SKM-1 (cell line): Measurements from ENCODE around the gene WDR76.
"Not testable (repeated sequence)": the region's sequence is repeated elsewhere in the genome, so short reads cannot be mapped to it uniquely, and the experiment has no call there.

Experiments
- DNase-seq: peaks from one replicate; lab custom pipeline; 2025; ENCODE audit not compliant: unreplicated experiment; lab: John Stamatoyannopoulos, UW

The WDR76 gene

GRCh38 chr15:43826508-43827341, at the start of gene WDR76:
WDR76 (plus strand) TSS chr15:43827002; CDS start chr15:43827033, 31 bp downstream.
- DNase-seq = peak; percentile 93

- DNase-seq = peak; percentile 69
Observed at GRCh38 chr15:43777267-43777914, 49.4 kb upstream of the WDR76 start.

- no peak for DNase-seq
Observed at GRCh38 chr15:43779016-43779415, 47.8 kb upstream of the WDR76 start.

GRCh38 chr15:43789409-43789808, 37.4 kb upstream of the WDR76 start:
- DNase-seq = no peak

GRCh38 chr15:43791993-43792760, 34.6 kb upstream of the WDR76 start, which contains the start of gene SERF2:
SERF2 (plus strand) TSS chr15:43792320; CDS start chr15:43792377, 57 bp downstream.
- peak; percentile 93 for DNase-seq

GRCh38 chr15:43792761-43793476, 33.9 kb upstream of the WDR76 start:
- DNase-seq = no peak

GRCh38 chr15:43793647-43794046, 33.2 kb upstream of the WDR76 start:
- no peak for DNase-seq

- no peak for DNase-seq
Observed at GRCh38 chr15:43794269-43795037, 32.3 kb upstream of the WDR76 start.

GRCh38 chr15:43795197-43795596, 31.6 kb upstream of the WDR76 start:
- no peak for DNase-seq

- no peak for DNase-seq
Observed at GRCh38 chr15:43795997-43796396, 30.8 kb upstream of the WDR76 start.

GRCh38 chr15:43796566-43796965, 30.2 kb upstream of the WDR76 start:
- no peak for DNase-seq

- no peak for DNase-seq
Observed at GRCh38 chr15:43799209-43799944, 27.4 kb upstream of the WDR76 start.

GRCh38 chr15:43799945-43800285, 26.9 kb upstream of the WDR76 start, which contains the start of gene SERINC4:
SERINC4 (minus strand) TSS chr15:43800220; CDS start chr15:43799986, 234 bp downstream.
- DNase-seq = no peak

GRCh38 chr15:43800286-43801141, 26.3 kb upstream of the WDR76 start, which contains the start of gene HYPK:
HYPK (plus strand) TSS chr15:43800599; CDS start chr15:43800623, 24 bp downstream.
- DNase-seq = peak; percentile 71

GRCh38 chr15:43802676-43803075, 24.1 kb upstream of the WDR76 start:
- not testable (repeated sequence) for DNase-seq

- no peak for DNase-seq
Observed at GRCh38 chr15:43808435-43808950, 18.3 kb upstream of the WDR76 start.

GRCh38 chr15:43808960-43809678, 17.7 kb upstream of the WDR76 start:
- DNase-seq = no peak
